GM23338 (cell line): Measurements from ENCODE around the gene HYAL1. TPM values are rescaled to one million over a fixed set of nuclear protein-coding genes. Genes with fewer than 3 reads are reported as not detected.

Experiments used
- ATAC-seq: fragments of 200-7000 bp; cut with Tn5 transposase; 3 replicates; pipeline ENCODE4 v1.9.1; 2020
- DNase-seq: peaks from one replicate; pipeline ENCODE4 v3.0.0-alpha.2; 2015; ENCODE audit warnings: low spot score
- H2AFZ ChIP-seq: fragments of 200-600 bp; sonication (generic); 2 replicates; pipeline ENCODE4 v1.8.0; 2016; ENCODE audit warnings: antibody characterized with exemption, mild to moderate bottlenecking, moderate library complexity
- H3F3A ChIP-seq: fragments of 200-600 bp; sonication (generic); replicated peaks from 2 replicates; pipeline ENCODE4 v1.8.0; 2017; ENCODE audit warnings: antibody characterized with exemption, mixed run types, low read depth
- H3K27ac ChIP-seq: fragments of 200-600 bp; sonication (generic); 2 replicates; pipeline ENCODE4 v1.6.1; 2016; ENCODE audit warnings: low read depth
- H3K27me3 ChIP-seq: fragments of 200-600 bp; sonication (generic); 2 replicates; pipeline ENCODE4 v1.8.0; 2016; ENCODE audit warnings: mild to moderate bottlenecking, mixed run types, moderate library complexity; ENCODE audit not compliant: insufficient read depth
- H3K36me3 ChIP-seq: fragments of 200-600 bp; sonication (generic); 2 replicates; pipeline ENCODE4 v1.8.0; 2016; ENCODE audit warnings: mild to moderate bottlenecking; ENCODE audit not compliant: insufficient read depth
- H3K4me1 ChIP-seq: fragments of 200-600 bp; sonication (generic); 2 replicates; pipeline ENCODE4 v1.8.0; 2016; ENCODE audit warnings: mild to moderate bottlenecking, moderate library complexity; ENCODE audit not compliant: insufficient read depth
- H3K4me2 ChIP-seq: fragments of 200-600 bp; sonication (generic); 2 replicates; pipeline ENCODE4 v1.7.1; 2017; ENCODE audit warnings: mixed run types
- H3K4me3 ChIP-seq: fragments of 200-600 bp; sonication (generic); 2 replicates; pipeline ENCODE4 v1.6.1; 2016; ENCODE audit warnings: mixed run types
- H3K79me2 ChIP-seq: fragments of 200-600 bp; sonication (generic); replicated peaks from 2 replicates; pipeline ENCODE4 v1.8.0; 2017; ENCODE audit warnings: mild to moderate bottlenecking; ENCODE audit not compliant: insufficient read depth
- H3K9me2 ChIP-seq: fragments of 200-600 bp; sonication (generic); 2 replicates; pipeline ENCODE4 v1.8.0; 2017; ENCODE audit not compliant: insufficient read depth
- H4K20me1 ChIP-seq: fragments of 200-600 bp; sonication (generic); replicated peaks from 2 replicates; pipeline ENCODE4 v1.8.0; 2017; ENCODE audit warnings: mild to moderate bottlenecking; ENCODE audit not compliant: insufficient read depth
- H3K27ac Mint-ChIP-seq: 2 replicates; pipeline ENCODE4 v1.8.0; 2020; ENCODE audit warnings: inconsistent platforms, mild to moderate bottlenecking, moderate library complexity, mixed read lengths
- H3K27me3 Mint-ChIP-seq: 3 replicates; pipeline ENCODE4 v1.8.0; 2022; ENCODE audit warnings: low read depth, mild to moderate bottlenecking, moderate library complexity, mixed read lengths, inconsistent platforms; ENCODE audit not compliant: insufficient read depth, poor library complexity
- H3K36me3 Mint-ChIP-seq: 3 replicates; pipeline ENCODE4 v1.8.0; 2021; ENCODE audit warnings: low read depth, mild to moderate bottlenecking, inconsistent platforms, moderate library complexity, mixed read lengths
- H3K4me1 Mint-ChIP-seq: 3 replicates; pipeline ENCODE4 v1.8.0; 2020; ENCODE audit warnings: mild to moderate bottlenecking, inconsistent platforms, mixed read lengths
- H3K4me3 Mint-ChIP-seq: 3 replicates; pipeline ENCODE4 v1.8.0; 2021; ENCODE audit warnings: moderate library complexity, mild to moderate bottlenecking, inconsistent platforms, mixed read lengths
- H3K9me3 Mint-ChIP-seq: 3 replicates; pipeline ENCODE4 v1.8.0; 2020; ENCODE audit warnings: moderate library complexity, mild to moderate bottlenecking, inconsistent platforms, mixed read lengths
- CREB1 ChIP-seq: fragments of 250-450 bp; sonication (Bioruptor Pico); IDR thresholded peaks from 2 replicates; pipeline ENCODE4 v1.5.0; 2020; ENCODE audit warnings: low read depth, mild to moderate bottlenecking, moderate library complexity
- CTCF ChIP-seq, 2 experiments: fragments of 200-600 bp in 1 of 2; sonication (generic) in 1 of 2; conservative IDR thresholded peaks; 2 replicates each; pipeline versions ENCODE4 v1.5.1 to v1.6.1; 2016 to 2017; ENCODE audit warnings: antibody characterized with exemption in 2 of 2, low read depth in 2 of 2, mild to moderate bottlenecking in 2 of 2, moderate library complexity in 1 of 2
- EZH2 ChIP-seq: fragments of 200-600 bp; sonication (generic); IDR thresholded peaks from one replicate; pipeline ENCODE4 v1.8.0; 2017; ENCODE audit warnings: antibody characterized with exemption, mild to moderate bottlenecking, low read depth; ENCODE audit not compliant: unreplicated experiment
- EZH2phosphoT487 ChIP-seq: fragments of 200-600 bp; sonication (generic); IDR thresholded peaks from one replicate; pipeline ENCODE4 v1.8.1; 2018; ENCODE audit warnings: antibody characterized with exemption; ENCODE audit not compliant: unreplicated experiment
- JUNB ChIP-seq: IDR thresholded peaks from one replicate; pipeline ENCODE4 v1.6.1; 2016; ENCODE audit warnings: antibody characterized with exemption; ENCODE audit not compliant: unreplicated experiment
- POLR2AphosphoS5 ChIP-seq: IDR thresholded peaks from 2 replicates; pipeline ENCODE4 v1.6.1; 2016; ENCODE audit warnings: antibody characterized with exemption, low read depth
- REST ChIP-seq: IDR thresholded peaks from one replicate; pipeline ENCODE4 v1.6.1; 2018; ENCODE audit warnings: antibody characterized with exemption; ENCODE audit not compliant: unreplicated experiment
- STAT1 ChIP-seq: IDR thresholded peaks from one replicate; pipeline ENCODE4 v1.6.1; 2016; ENCODE audit warnings: antibody characterized with exemption; ENCODE audit not compliant: unreplicated experiment
- ZNF114 ChIP-seq: fragments of 250-450 bp; sonication (Bioruptor Pico); IDR thresholded peaks from 2 replicates; pipeline ENCODE4 v1.5.0; 2020; ENCODE audit warnings: mild to moderate bottlenecking, moderate library complexity
- polyA plus RNA-seq: library from polyadenylated mRNA; unstranded; fragments of >200 nt; fragmentation: Nextera tagmentation; extraction: Ambion mirVana; gene quantifications from 2 replicates; pipeline ENCODE4 v1.2.1, GENCODE V29; 2016
- total RNA-seq: library from RNA; depleted of rRNA; stranded (reverse); fragments of >200 nt; shearing (Covaris generic); gene quantifications from 2 replicates; pipeline ENCODE4 v1.2.3, GENCODE V29; 2014

The HYAL1 gene
- total and polyA plus RNA-seq, 2 experiments from 2014 or later = 2.1 to 5.0 TPM

GRCh38 chr3:50345008-50345407 is 41.6 kb upstream of the HYAL1 start:
- H3K9me3 Mint-ChIP-seq = no peaks in the 10 kb centered on the region
- no peak overlapping the region for H3K27ac Mint-ChIP-seq
- no peak for DNase-seq
- TF ChIP-seq CREB1 (CRISPR knock-in tag) = no peak
- TF ChIP-seq EZH2phosphoT487 = no peak
- TF ChIP-seq EZH2 = no peak
- no peak for TF ChIP-seq ZNF114 (CRISPR knock-in tag)
- TF ChIP-seq REST = no peak
- no peak overlapping the region for H3K4me3 Mint-ChIP-seq
- Histone ChIP-seq H3K4me1 (peaks cover 5% of the 10 kb centered on the region; the same call in 1 of the 2 replicates), H3K4me3 (peak overlapping the region; percentile 71), H3K27me3 (peaks cover 58% of the 10 kb centered on the region), H3K27ac (no peak overlapping the region), H3K4me2 (peak overlapping the region; percentile 90), H4K20me1 (no peaks in the 10 kb centered on the region), H3F3A (0 out of 2 replicates have a peak, but pooled peaks cover 15% of the 10 kb centered on the region), H2AFZ (peak overlapping the region; percentile 98), H3K9me2 (no peaks in the 10 kb centered on the region), H3K79me2 (no peaks in the 10 kb centered on the region), H3K36me3 (no peaks in the 10 kb centered on the region)
- ATAC-seq = no peak
- peaks cover 52% of the 10 kb centered on the region for H3K27me3 Mint-ChIP-seq
- peaks cover 7% of the 10 kb centered on the region; the same call in 1 of the 3 replicates for H3K36me3 Mint-ChIP-seq
- H3K4me1 Mint-ChIP-seq = peaks cover 8% of the 10 kb centered on the region

- no peak overlapping the region for H3K27ac Mint-ChIP-seq
- peaks cover 3% of the 10 kb centered on the region; the same call in 1 of the 3 replicates for H3K9me3 Mint-ChIP-seq
- ATAC-seq (peak; percentile 36), DNase-seq (peak; percentile 80)
- H3K4me1 Mint-ChIP-seq = peaks cover 22% of the 10 kb centered on the region
- H3K4me3 ChIP-seq = no peak overlapping the region
- no peak overlapping the region for H2AFZ ChIP-seq
- no peak overlapping the region for H3K4me2 ChIP-seq
- no peaks in the 10 kb centered on the region for H3K79me2 ChIP-seq
- H3K4me1 ChIP-seq = peaks cover 12% of the 10 kb centered on the region
- H3K36me3 ChIP-seq = no peaks in the 10 kb centered on the region
- no peaks in the 10 kb centered on the region; the same call in 2 of the 3 replicates for H3K36me3 Mint-ChIP-seq
- no peak overlapping the region for H3K4me3 Mint-ChIP-seq
- no peaks in the 10 kb centered on the region for H4K20me1 ChIP-seq
- H3K27me3 ChIP-seq = peaks cover 78% of the 10 kb centered on the region
- peaks cover 72% of the 10 kb centered on the region for H3K27me3 Mint-ChIP-seq
- no peak overlapping the region for H3K27ac ChIP-seq
- peaks cover 29% of the 10 kb centered on the region; the same call in 1 of the 2 replicates for H3F3A ChIP-seq
- no peaks in the 10 kb centered on the region for H3K9me2 ChIP-seq
- TF ChIP-seq EZH2 (no peak), POLR2AphosphoS5 (no peak), REST (no peak), JUNB (no peak), STAT1 (no peak), CTCF (conservative IDR thresholded peaks at IDR 0.05; ENCODE audit: low read depth in 2 of 2) (peak; percentile 42 to 69)
Measured at GRCh38 chr3:50342813-50343633, 39.6 kb upstream of the HYAL1 start.
